ENCODE measurements around the gene DENND5A.

DNA sequence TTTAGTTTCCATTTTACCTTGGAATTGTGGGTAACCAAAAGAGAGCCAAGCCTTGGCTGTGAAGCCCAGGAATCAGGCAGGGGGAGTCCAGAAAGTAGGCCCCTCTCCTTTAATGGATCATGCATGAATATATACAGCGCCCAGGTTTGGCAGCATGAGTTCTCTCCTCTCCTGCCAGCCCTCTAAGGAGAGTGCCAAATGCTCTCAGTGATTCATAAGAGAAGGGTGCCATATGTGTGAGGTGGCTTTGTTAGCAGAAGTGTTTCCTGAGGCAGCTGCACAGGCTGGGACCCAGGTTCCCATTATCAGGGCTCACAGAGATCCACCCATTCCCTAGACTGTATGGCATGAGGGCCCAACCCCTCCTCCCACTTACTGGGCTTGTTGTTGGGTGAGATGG lies 121.4 kb downstream of the DENND5A start:
- TF ChIP-seq, protein P1, sequence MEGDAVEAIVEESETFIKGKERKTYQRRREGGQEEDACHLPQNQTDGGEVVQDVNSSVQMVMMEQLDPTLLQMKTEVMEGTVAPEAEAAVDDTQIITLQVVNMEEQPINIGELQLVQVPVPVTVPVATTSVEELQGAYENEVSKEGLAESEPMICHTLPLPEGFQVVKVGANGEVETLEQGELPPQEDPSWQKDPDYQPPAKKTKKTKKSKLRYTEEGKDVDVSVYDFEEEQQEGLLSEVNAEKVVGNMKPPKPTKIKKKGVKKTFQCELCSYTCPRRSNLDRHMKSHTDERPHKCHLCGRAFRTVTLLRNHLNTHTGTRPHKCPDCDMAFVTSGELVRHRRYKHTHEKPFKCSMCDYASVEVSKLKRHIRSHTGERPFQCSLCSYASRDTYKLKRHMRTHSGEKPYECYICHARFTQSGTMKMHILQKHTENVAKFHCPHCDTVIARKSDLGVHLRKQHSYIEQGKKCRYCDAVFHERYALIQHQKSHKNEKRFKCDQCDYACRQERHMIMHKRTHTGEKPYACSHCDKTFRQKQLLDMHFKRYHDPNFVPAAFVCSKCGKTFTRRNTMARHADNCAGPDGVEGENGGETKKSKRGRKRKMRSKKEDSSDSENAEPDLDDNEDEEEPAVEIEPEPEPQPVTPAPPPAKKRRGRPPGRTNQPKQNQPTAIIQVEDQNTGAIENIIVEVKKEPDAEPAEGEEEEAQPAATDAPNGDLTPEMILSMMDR (IDR thresholded peaks at IDR 0.05; ENCODE audit: low read depth, low read length, poor library complexity, severe bottlenecking) = no peak
- no peak for TF ChIP-seq EZH2phosphoT487 (IDR thresholded peaks at IDR 0.05; ENCODE audit: borderline replicate concordance, low read length)

Measured in DOHH2 (cell line).